Endothelial cell (in vitro differentiated cells): Measurements from ENCODE around the gene AHDC1. TPM values are rescaled to one million over a fixed set of nuclear protein-coding genes. Genes with fewer than 3 reads are reported as not detected.
A peak's percentile ranks its signal among the peaks of the same experiment; 100 is the strongest.

Source experiments
- DNase-seq: peaks from one replicate; pipeline ENCODE4 v3.0.0; 2021; ENCODE audit warnings: low spot score
- H3K27ac Mint-ChIP-seq: one replicate; pipeline ENCODE4 v1.8.0; 2021; ENCODE audit warnings: mixed read lengths, inconsistent platforms; ENCODE audit not compliant: unreplicated experiment
- H3K27me3 Mint-ChIP-seq: one replicate; pipeline ENCODE4 v1.8.0; 2021; ENCODE audit warnings: mild to moderate bottlenecking, moderate library complexity, mixed read lengths, inconsistent platforms; ENCODE audit not compliant: unreplicated experiment
- H3K36me3 Mint-ChIP-seq: one replicate; pipeline ENCODE4 v1.8.0; 2021; ENCODE audit warnings: mild to moderate bottlenecking, low read depth, mixed read lengths, inconsistent platforms; ENCODE audit not compliant: unreplicated experiment
- H3K4me1 Mint-ChIP-seq: one replicate; pipeline ENCODE4 v1.8.0; 2021; ENCODE audit warnings: mild to moderate bottlenecking, mixed read lengths, inconsistent platforms; ENCODE audit not compliant: unreplicated experiment
- H3K4me3 Mint-ChIP-seq: one replicate; pipeline ENCODE4 v1.8.0; 2021; ENCODE audit warnings: mild to moderate bottlenecking, mixed read lengths, inconsistent platforms; ENCODE audit not compliant: unreplicated experiment
- H3K9me3 Mint-ChIP-seq: one replicate; pipeline ENCODE4 v1.8.0; 2021; ENCODE audit warnings: mixed read lengths, inconsistent platforms; ENCODE audit not compliant: unreplicated experiment
- total RNA-seq: library from RNA; stranded (reverse); fragmentation: NEBNext Ultra II Directional; extraction: Animal tissue kit (Norgen Biotek cat#: 25700); gene quantifications from one replicate; pipeline ENCODE4 v1.2.1, GENCODE V29; 2021; ENCODE audit not compliant: unreplicated experiment
- TF ChIP-seq, protein P1 (sequence below): fragments of 200-600 bp; sonication (generic); IDR thresholded peaks from one replicate; pipeline ENCODE4 v1.5.0; 2021; ENCODE audit warnings: antibody characterized with exemption; ENCODE audit not compliant: unreplicated experiment

The AHDC1 gene
- total RNA-seq, 1 donor from 2014 or later = 48.0 TPM

GRCh38 chr1:27605796-27606707 lies 2.1 kb upstream of the AHDC1 start:
- no peaks in the 10 kb centered on the region for H3K9me3 Mint-ChIP-seq
- H3K4me1 Mint-ChIP-seq = peaks cover 34% of the 10 kb centered on the region

GRCh38 chr1:27605300-27605766 lies 1.4 kb upstream of the AHDC1 start:
- no peak for DNase-seq
- TF ChIP-seq, protein P1, sequence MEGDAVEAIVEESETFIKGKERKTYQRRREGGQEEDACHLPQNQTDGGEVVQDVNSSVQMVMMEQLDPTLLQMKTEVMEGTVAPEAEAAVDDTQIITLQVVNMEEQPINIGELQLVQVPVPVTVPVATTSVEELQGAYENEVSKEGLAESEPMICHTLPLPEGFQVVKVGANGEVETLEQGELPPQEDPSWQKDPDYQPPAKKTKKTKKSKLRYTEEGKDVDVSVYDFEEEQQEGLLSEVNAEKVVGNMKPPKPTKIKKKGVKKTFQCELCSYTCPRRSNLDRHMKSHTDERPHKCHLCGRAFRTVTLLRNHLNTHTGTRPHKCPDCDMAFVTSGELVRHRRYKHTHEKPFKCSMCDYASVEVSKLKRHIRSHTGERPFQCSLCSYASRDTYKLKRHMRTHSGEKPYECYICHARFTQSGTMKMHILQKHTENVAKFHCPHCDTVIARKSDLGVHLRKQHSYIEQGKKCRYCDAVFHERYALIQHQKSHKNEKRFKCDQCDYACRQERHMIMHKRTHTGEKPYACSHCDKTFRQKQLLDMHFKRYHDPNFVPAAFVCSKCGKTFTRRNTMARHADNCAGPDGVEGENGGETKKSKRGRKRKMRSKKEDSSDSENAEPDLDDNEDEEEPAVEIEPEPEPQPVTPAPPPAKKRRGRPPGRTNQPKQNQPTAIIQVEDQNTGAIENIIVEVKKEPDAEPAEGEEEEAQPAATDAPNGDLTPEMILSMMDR = no peak
- H3K9me3 Mint-ChIP-seq = no peaks in the 10 kb centered on the region
- H3K27ac Mint-ChIP-seq = peak overlapping the region; percentile 65
- no peaks in the 10 kb centered on the region for H3K36me3 Mint-ChIP-seq
- peaks cover 7% of the 10 kb centered on the region for H3K27me3 Mint-ChIP-seq
- H3K4me1 Mint-ChIP-seq = peaks cover 37% of the 10 kb centered on the region
- peak overlapping the region; percentile 96 for H3K4me3 Mint-ChIP-seq

More at GRCh38 chr1:27605796-27606707, 2.1 kb upstream of the AHDC1 start:
- no peaks in the 10 kb centered on the region for H3K36me3 Mint-ChIP-seq
- no peak overlapping the region for H3K27ac Mint-ChIP-seq
- peak; percentile 58 for DNase-seq
- TF ChIP-seq, protein P1 = peak; percentile 70
- H3K4me3 Mint-ChIP-seq = peak overlapping the region; percentile 96
- peaks cover 7% of the 10 kb centered on the region for H3K27me3 Mint-ChIP-seq

DNA sequence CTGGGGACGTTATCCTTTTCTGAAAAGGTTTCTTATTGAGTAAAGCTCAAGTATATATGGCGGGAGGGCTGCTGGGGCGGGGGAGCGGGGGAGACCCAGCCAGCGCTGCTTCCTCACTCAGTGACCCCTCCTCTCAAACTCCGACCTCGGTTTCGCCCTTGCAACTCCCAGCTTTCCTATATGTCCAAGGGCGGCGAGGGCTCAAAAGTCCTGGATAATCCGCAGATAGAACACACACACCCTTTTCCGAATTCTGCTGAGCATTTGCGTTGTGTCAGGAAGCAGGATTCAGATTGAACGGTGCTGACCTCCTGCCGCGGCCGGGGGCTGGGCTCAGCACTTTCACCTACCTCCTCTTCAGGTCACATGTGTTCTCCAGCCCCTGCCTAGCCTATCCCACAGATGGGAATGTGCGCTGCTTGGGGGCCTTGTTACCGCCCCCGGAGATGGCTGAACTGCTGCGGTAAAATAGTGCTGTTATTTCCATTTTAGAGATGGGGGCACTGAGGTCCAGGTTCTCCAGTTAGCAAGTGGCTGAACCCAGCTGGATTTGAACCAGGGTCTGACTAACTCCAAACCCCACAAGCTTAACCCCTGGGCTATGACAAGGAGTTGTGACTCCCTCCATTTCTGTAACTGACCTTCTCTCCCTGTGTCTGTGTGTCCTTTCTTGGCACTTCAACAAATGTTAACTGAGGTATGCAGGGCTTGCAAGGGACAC lies 795 bp upstream of the AHDC1 start:
- Mint-ChIP-seq H3K27me3 (peaks cover 7% of the 10 kb centered on the region), H3K4me1 (peaks cover 43% of the 10 kb centered on the region), H3K9me3 (no peaks in the 10 kb centered on the region), H3K4me3 (peak overlapping the region; percentile 96), H3K27ac (peak overlapping the region; percentile 65), H3K36me3 (no peaks in the 10 kb centered on the region)
- peak; percentile 26 for DNase-seq
- TF ChIP-seq, protein P1 = no peak

- Mint-ChIP-seq H3K9me3 (no peaks in the 10 kb centered on the region), H3K4me1 (peaks cover 52% of the 10 kb centered on the region), H3K27me3 (peaks cover 9% of the 10 kb centered on the region), H3K36me3 (no peaks in the 10 kb centered on the region), H3K4me3 (peak overlapping the region; percentile 96), H3K27ac (no peak overlapping the region)
- peak; percentile 46 for DNase-seq
- TF ChIP-seq, protein P1 = no peak
These were observed 649 bp downstream of the AHDC1 start for GRCh38 chr1:27603309-27603680.
